Left renal pelvis (tissue), 4 donors: ENCODE measurements around the gene COQ8A. TPM values are rescaled to one million over a fixed set of nuclear protein-coding genes. Genes with fewer than 3 reads are reported as not detected.

ENCODE experiments used
- DNase-seq, 4 donors: peaks; one replicate each; pipeline ENCODE4 v3.0.0-alpha.2; 2013; ENCODE audit warnings: low read depth in 4 of 4, low spot score in 3 of 4
- polyA plus RNA-seq, 4 donors: library from polyadenylated mRNA; unstranded; fragments of 120-200 nt; gene quantifications; one replicate each; pipeline ENCODE4 v1.2.1, GENCODE V29; 2013; ENCODE audit not compliant: insufficient read length in 4 of 4

The COQ8A gene
- polyA plus RNA-seq, 4 donors: 17.9 to 34.6 (median 27.3) TPM

- no peak for DNase-seq
Observed at GRCh38 chr1:226971765-226972164, 31.7 kb downstream of the COQ8A start.

GRCh38 chr1:226972931-226973330 lies 32.8 kb downstream of the COQ8A start:
- DNase-seq: no peak

- no peak for DNase-seq
Observed at GRCh38 chr1:226973371-226973897, 33.3 kb downstream of the COQ8A start.

GRCh38 chr1:226973898-226974543 lies 33.9 kb downstream of the COQ8A start:
- no peak for DNase-seq

GRCh38 chr1:226974544-226975258 lies 34.6 kb downstream of the COQ8A start:
- DNase-seq: peak in 2 of 4 donors; percentile 24 to 28

GRCh38 chr1:226975259-226976250 lies 35.5 kb downstream of the COQ8A start:
- DNase-seq: no peak

- DNase-seq: no peak
Observed at GRCh38 chr1:226976276-226976977, 36.3 kb downstream of the COQ8A start.

- no peak for DNase-seq
Observed at GRCh38 chr1:226976978-226977642, 37.0 kb downstream of the COQ8A start.

- no peak for DNase-seq
Observed at GRCh38 chr1:226977643-226978431, 37.7 kb downstream of the COQ8A start.

- DNase-seq: no peak
Observed at GRCh38 chr1:226978432-226979114, 38.5 kb downstream of the COQ8A start.

GRCh38 chr1:226979115-226979516 lies 39.0 kb downstream of the COQ8A start:
- DNase-seq: no peak

- no peak for DNase-seq
Observed at GRCh38 chr1:226979517-226980121, 39.5 kb downstream of the COQ8A start.

GRCh38 chr1:226980122-226980560 lies 40.0 kb downstream of the COQ8A start:
- no peak for DNase-seq

- DNase-seq: no peak
Observed at GRCh38 chr1:226980565-226981385, 40.7 kb downstream of the COQ8A start.

- DNase-seq: no peak
Observed at GRCh38 chr1:226981386-226981817, 41.3 kb downstream of the COQ8A start.

- no peak for DNase-seq
Observed at GRCh38 chr1:226981838-226982237, 41.7 kb downstream of the COQ8A start.
